GM10266 (cell line): Measurements from ENCODE around the gene ME3.
"Not testable (repeated sequence)": the region's sequence is repeated elsewhere in the genome, so short reads cannot be mapped to it uniquely, and the experiment has no call there.

ENCODE experiments used
- DNase-seq: peaks from one replicate; pipeline ENCODE4 v3.0.0; 2012; ENCODE audit errors: extremely low spot score
- CTCF ChIP-seq: IDR thresholded peaks from 2 replicates; pipeline ENCODE4 v1.5.1; 2012; ENCODE audit warnings: mild to moderate bottlenecking, low read depth; ENCODE audit not compliant: control insufficient read depth, insufficient read depth; ENCODE audit errors: missing control alignments

The ME3 gene

GRCh38 chr11:86422371-86422770 lies 250.0 kb downstream of the ME3 start:
- TF ChIP-seq CTCF: no peak
- DNase-seq: no peak

GRCh38 chr11:86421946-86422345 lies 250.5 kb downstream of the ME3 start:
- TF ChIP-seq CTCF: no peak

DNA sequence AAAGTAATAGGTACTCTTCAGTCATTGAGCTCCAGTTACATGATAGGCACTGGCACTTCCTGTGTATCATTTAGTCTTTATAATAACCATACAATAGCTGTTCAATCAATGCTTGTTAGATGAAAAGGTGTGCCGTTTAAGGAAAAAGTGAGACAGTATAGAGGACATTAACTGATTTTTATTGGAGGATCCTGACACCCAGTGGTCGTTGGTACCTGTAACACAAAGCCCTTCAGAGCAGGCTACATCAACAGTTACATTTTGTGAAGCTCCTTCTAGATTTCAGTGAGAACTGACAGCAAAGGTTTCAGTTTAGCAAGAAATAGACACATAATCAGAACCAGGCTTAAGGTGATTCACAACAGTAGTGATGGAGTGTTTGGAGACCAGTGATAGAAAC lies 253.5 kb downstream of the ME3 start:
- peak; percentile 13 for TF ChIP-seq CTCF

More at GRCh38 chr11:86421946-86422345, 250.5 kb downstream of the ME3 start:
- no peak for DNase-seq

GRCh38 chr11:86418513-86418912 lies 253.9 kb downstream of the ME3 start:
- no peak for DNase-seq
- no peak for TF ChIP-seq CTCF

More for the DNA sequence above, 253.5 kb downstream of the ME3 start:
- no peak for DNase-seq

DNA sequence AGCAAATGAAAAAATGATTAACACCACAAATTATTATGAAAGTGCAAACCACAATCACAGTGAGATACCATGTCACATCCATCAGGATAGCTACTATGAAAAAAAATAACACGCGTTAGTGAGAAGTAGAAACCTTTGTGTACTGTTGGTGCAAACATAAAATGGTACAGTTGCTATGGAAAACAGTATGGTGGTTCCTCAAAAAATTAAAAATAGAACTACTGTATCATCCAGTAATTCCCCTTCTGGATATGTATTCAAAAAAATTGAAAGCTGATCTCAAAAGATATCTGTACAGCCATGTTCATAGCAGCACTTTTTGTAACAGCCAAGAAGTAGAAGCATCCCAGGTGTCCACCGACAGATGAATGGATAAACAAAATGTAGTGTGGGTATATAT lies 254.3 kb downstream of the ME3 start:
- TF ChIP-seq CTCF: no peak
- no peak for DNase-seq

- not testable (repeated sequence) for DNase-seq
Measured at GRCh38 chr11:86416951-86417350, 255.5 kb downstream of the ME3 start.

DNA sequence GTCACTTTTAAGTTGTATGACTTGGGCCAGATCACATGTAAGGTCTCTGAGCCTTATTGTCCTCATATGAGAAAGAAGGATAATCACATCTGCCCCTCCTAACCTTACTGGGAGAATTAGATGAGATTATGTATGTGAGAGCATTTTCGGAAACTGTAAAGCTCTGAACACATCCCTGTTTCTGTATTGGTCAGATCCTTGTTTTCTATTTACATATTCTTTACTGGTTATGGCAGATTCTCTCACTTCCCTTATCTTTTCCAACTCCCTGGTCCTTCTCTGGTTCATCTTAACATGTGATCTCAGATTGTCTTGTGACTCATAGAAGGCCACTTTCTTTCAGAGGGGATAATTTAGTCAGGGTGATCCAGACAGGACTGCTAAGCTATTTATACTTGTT lies 255.9 kb downstream of the ME3 start:
- DNase-seq: no peak
- TF ChIP-seq CTCF: no peak

- DNase-seq: no peak
- no peak for TF ChIP-seq CTCF
Measured at GRCh38 chr11:86415026-86415425, 257.4 kb downstream of the ME3 start.
